ENCODE data around the gene NOTCH3.

The NOTCH3 gene

DNA sequence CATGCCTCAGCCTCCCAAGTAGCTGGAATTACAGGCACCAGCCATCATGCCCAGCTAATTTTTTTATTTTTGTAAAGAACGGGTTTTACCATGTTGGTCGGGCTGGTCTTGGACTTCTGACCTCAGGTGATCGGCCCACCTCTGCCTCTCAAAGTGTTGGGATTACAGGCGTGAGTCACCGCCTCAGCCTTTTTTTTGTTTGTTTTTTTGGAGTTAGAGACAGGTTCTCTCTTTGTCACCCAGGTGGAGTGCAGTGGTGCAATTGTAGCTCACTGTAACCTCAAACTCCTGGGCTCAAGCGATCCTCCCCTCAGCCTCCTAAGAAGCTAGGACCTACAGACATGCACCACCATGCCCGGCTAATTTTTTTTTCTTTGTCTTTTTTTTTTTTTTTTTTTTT is 15.6 kb upstream of the NOTCH3 start:
- Histone ChIP-seq H2AFZ (ENCODE audit: low read depth, low read length) (no peak overlapping the region), H3K27ac (ENCODE audit: low read length) (no peak overlapping the region), H3K36me3 (ENCODE audit: insufficient read depth, low read length) (no peaks in the 10 kb centered on the region), H3K9me3 (ENCODE audit: insufficient read depth, low read length, severe bottlenecking) (no peaks in the 10 kb centered on the region), H3K4me3 (ENCODE audit: low read depth in 1 of 2, low read length in 2 of 2) (no peak overlapping the region), H3K79me2 (ENCODE audit: insufficient read depth, low read length) (no peaks in the 10 kb centered on the region), H3K4me1 (ENCODE audit: insufficient read depth, low read length) (no peaks in the 10 kb centered on the region), H3K27me3 (ENCODE audit: insufficient read depth, low read length, poor library complexity) (no peaks in the 10 kb centered on the region), H3K4me2 (ENCODE audit: insufficient read depth, low read length) (no peak overlapping the region), H4K20me1 (ENCODE audit: insufficient read depth, low read length) (no peaks in the 10 kb centered on the region; the same call in 1 of the 2 replicates), H3K9ac (ENCODE audit: low read depth, low read length) (no peak overlapping the region)
- ATAC-seq (ENCODE audit: insufficient read depth, low read depth) (no peak), DNase-seq (no peak)
- no peak for TF ChIP-seq EZH2 (IDR thresholded peaks at IDR 0.05; ENCODE audit: borderline replicate concordance, low read depth, low read length, severe bottlenecking)
- TF ChIP-seq, protein P1, sequence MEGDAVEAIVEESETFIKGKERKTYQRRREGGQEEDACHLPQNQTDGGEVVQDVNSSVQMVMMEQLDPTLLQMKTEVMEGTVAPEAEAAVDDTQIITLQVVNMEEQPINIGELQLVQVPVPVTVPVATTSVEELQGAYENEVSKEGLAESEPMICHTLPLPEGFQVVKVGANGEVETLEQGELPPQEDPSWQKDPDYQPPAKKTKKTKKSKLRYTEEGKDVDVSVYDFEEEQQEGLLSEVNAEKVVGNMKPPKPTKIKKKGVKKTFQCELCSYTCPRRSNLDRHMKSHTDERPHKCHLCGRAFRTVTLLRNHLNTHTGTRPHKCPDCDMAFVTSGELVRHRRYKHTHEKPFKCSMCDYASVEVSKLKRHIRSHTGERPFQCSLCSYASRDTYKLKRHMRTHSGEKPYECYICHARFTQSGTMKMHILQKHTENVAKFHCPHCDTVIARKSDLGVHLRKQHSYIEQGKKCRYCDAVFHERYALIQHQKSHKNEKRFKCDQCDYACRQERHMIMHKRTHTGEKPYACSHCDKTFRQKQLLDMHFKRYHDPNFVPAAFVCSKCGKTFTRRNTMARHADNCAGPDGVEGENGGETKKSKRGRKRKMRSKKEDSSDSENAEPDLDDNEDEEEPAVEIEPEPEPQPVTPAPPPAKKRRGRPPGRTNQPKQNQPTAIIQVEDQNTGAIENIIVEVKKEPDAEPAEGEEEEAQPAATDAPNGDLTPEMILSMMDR (IDR thresholded peaks at IDR 0.05; ENCODE audit: borderline replicate concordance, extremely low read depth, low read length, poor library complexity, severe bottlenecking), result no peak

DNA sequence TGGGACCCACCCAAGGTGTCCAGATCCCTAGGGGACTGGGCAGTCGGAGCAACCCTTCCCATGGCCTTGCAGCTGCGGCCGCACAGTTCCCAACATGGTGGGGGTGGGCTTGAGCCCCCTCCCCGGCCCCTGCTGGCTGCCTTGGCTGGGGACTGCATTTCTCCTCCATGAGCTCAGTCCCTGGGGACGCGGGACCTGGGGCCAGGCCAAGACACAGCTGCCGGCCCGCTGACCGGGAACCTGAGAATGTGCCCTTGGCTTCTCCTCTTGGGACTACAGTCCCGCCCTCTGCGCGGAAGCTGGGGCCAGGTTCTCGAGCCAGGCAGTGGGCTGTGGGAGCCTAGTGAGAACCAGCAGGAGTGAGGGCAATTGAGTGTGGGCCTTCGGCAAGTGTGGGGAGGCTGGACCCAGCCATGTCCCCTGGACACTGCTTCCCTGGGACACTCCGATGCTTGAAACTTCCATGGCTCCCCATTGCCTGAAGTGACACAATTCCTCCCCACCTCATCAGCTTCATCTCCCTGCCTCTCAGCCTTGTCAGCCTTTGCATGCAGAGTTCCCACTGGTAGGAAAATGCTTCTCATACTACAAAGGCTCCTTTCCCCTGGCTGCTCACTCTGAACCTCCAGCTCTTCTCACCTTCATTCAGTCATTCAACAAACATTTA is 13.1 kb upstream of the NOTCH3 start:
- Histone ChIP-seq H4K20me1 (ENCODE audit: insufficient read depth, low read length) (no peaks in the 10 kb centered on the region; the same call in 1 of the 2 replicates), H3K9ac (ENCODE audit: low read depth, low read length) (no peak overlapping the region), H3K9me3 (ENCODE audit: insufficient read depth, low read length, severe bottlenecking) (no peaks in the 10 kb centered on the region), H3K27me3 (ENCODE audit: insufficient read depth, low read length, poor library complexity) (no peaks in the 10 kb centered on the region), H2AFZ (ENCODE audit: low read depth, low read length) (no peak overlapping the region), H3K27ac (ENCODE audit: low read length) (no peak overlapping the region), H3K4me3 (ENCODE audit: low read depth in 1 of 2, low read length in 2 of 2) (no peak overlapping the region), H3K4me1 (ENCODE audit: insufficient read depth, low read length) (no peaks in the 10 kb centered on the region), H3K79me2 (ENCODE audit: insufficient read depth, low read length) (no peaks in the 10 kb centered on the region), H3K4me2 (ENCODE audit: insufficient read depth, low read length) (no peak overlapping the region), H3K36me3 (ENCODE audit: insufficient read depth, low read length) (no peaks in the 10 kb centered on the region)
- DNase-seq (no peak), ATAC-seq (ENCODE audit: insufficient read depth, low read depth) (no peak)
- TF ChIP-seq, protein P1 (IDR thresholded peaks at IDR 0.05; ENCODE audit: borderline replicate concordance, extremely low read depth, low read length, poor library complexity, severe bottlenecking), result no peak
- no peak for TF ChIP-seq EZH2 (IDR thresholded peaks at IDR 0.05; ENCODE audit: borderline replicate concordance, low read depth, low read length, severe bottlenecking)

DNA sequence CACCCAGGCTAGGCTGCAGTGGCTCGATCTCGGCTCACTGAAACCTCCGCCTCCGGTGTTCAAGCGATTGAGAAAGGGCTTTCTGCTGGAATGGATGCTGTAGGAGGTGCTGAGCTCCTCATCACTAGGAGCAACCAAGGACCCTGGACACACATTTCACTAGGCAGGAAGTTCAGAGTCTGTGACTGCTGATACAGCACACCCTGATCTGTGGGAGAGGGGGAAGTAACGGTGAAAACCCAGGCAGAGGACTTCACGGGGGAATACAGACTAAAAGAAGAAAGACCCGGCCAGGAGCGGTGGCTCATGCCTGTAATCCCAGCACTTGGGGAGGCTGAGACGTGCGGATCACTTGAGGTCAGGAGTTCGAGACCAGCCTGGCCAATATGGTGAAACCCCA is 11.9 kb upstream of the NOTCH3 start:
- H3K9me3 ChIP-seq (ENCODE audit: insufficient read depth, low read length, severe bottlenecking), result no peaks in the 10 kb centered on the region
- H3K4me2 ChIP-seq (ENCODE audit: insufficient read depth, low read length), result no peak overlapping the region
- no peaks in the 10 kb centered on the region for H3K36me3 ChIP-seq (ENCODE audit: insufficient read depth, low read length)
- H2AFZ ChIP-seq (ENCODE audit: low read depth, low read length), result no peak overlapping the region
- no peaks in the 10 kb centered on the region for H3K79me2 ChIP-seq (ENCODE audit: insufficient read depth, low read length)
- H3K27me3 ChIP-seq (ENCODE audit: insufficient read depth, low read length, poor library complexity), result no peaks in the 10 kb centered on the region
- no peak for DNase-seq
- no peak overlapping the region for H3K4me3 ChIP-seq (ENCODE audit: low read depth in 1 of 2, low read length in 2 of 2)
- no peak for ATAC-seq (ENCODE audit: insufficient read depth, low read depth)
- H3K27ac ChIP-seq (ENCODE audit: low read length), result no peak overlapping the region
- H4K20me1 ChIP-seq (ENCODE audit: insufficient read depth, low read length), result no peaks in the 10 kb centered on the region; the same call in 1 of the 2 replicates
- H3K4me1 ChIP-seq (ENCODE audit: insufficient read depth, low read length), result no peaks in the 10 kb centered on the region
- no peak for TF ChIP-seq EZH2 (IDR thresholded peaks at IDR 0.05; ENCODE audit: borderline replicate concordance, low read depth, low read length, severe bottlenecking)
- TF ChIP-seq, protein P1 (IDR thresholded peaks at IDR 0.05; ENCODE audit: borderline replicate concordance, extremely low read depth, low read length, poor library complexity, severe bottlenecking), result no peak
- H3K9ac ChIP-seq (ENCODE audit: low read depth, low read length), result no peak overlapping the region
